Medulla oblongata (tissue), 1 donor: ENCODE results near the gene TMEM26.

Experiments used
- DNase-seq: peaks from one replicate; pipeline ENCODE4 v3.0.0-alpha.2; 2015; ENCODE audit errors: extremely low spot score

Gene TMEM26

GRCh38 chr10:61460835-61461234, 7.7 kb upstream of the TMEM26 start:
- no peak for DNase-seq

DNA sequence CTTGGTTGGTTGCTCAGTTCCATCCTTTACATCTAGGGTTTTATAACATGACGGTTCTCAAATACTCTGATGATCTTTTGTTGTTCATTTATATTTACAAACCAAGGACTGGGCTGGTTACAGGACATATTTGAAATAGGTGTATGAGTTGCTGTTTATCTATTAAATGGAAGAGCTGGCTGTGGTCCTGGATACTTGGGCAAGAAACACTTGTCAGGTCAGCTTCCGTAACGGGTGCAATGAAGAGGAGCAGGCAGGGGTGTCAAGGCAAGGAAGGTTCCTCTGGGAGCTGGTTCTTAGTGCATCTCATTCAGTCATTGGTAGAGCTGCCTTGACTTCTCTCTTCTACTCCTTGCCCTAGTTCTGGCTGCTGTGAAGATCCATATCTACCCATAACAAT, 4.8 kb upstream of the TMEM26 start:
- no peak for DNase-seq

GRCh38 chr10:61456095-61456789, 3.1 kb upstream of the TMEM26 start:
- no peak for DNase-seq

DNA sequence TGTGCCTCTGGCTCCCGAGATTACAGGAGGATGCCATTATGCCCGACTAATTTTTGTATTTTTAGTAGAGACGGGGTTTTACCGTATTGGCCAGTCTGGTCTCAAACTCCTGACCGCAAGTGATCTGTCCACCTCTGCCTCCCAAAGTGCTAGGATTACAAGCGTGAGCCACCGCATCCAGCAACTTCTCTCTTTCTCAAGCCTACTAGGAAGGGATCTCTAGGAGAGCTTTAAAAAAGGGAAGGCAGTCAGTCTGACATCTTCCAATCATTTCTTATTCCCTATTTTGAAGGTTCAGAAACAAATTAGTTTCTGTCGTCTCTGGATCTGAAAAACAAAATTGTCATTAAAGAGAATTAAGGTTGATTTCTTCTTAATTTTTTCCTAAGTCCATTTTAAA, 2.5 kb upstream of the TMEM26 start:
- DNase-seq = no peak

GRCh38 chr10:61454541-61454940, 1.4 kb upstream of the TMEM26 start:
- no peak for DNase-seq

- no peak for DNase-seq
These were observed 980 bp downstream of the TMEM26 start for GRCh38 chr10:61452151-61452651.

GRCh38 chr10:61451357-61451756, 1.8 kb downstream of the TMEM26 start:
- no peak for DNase-seq

DNA sequence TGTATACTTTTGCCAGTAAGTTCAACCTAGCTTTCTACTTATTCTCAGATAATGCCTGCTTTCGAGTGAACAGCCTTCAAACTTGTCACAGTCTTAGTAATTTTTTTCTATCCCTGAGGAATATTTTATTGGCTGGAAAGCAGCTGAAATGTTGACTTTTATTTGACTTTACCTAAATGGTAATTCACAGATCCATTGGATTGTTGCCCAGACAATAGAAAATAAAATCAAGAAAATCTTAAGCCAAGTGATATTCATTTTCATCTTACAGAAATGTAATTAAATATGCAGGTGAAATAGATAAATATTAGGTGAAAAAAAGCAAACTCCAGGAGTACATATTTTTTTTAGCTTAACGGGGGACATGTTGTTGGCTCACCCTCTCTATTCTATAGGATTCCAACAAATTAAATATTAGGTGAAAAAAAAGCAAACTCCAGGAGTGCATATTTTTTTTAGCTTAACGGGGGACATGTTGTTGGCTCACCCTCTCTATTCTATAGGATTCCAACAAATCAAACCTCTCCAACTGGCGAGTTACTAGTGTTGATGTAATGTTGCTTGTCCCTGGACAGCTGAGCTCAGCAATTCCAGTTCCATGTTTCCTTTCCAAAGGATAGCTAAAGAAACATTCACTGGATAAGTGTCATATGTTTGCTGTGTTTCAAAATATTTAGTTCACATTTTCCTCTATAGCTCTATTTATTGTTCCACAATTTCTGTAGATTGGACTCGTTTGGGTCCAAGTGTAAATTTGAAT, 4.2 kb downstream of the TMEM26 start:
- DNase-seq = no peak

GRCh38 chr10:61448091-61448490, 5.1 kb downstream of the TMEM26 start:
- no peak for DNase-seq

DNA sequence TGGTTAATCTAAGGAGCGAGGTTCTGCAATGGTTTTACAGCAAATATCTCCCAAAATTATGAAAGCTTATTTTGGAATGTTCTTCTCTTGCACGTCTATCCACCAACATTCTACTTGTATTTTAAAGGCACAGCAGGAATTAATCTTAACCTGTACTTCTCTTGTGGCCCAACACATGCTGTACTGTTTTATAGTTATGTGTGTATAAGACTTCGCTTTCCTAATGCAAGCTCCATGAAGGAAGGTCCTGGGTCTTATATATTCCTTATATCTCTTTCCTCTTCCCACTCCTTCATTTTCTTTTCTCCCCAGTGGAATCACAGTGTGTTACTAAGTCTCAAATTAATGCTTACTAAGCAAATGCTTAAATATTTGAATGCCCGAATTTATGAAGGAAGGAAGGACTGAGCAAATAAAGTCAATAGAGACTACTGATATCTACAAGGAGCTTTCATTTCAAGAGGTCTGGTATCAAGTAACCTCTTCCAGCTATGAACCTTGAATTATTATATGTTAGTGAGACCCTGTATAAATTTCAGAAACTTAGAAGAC, 14.0 kb downstream of the TMEM26 start:
- DNase-seq = no peak

- no peak for DNase-seq
These were observed 14.8 kb downstream of the TMEM26 start for GRCh38 chr10:61438141-61438988.

DNA sequence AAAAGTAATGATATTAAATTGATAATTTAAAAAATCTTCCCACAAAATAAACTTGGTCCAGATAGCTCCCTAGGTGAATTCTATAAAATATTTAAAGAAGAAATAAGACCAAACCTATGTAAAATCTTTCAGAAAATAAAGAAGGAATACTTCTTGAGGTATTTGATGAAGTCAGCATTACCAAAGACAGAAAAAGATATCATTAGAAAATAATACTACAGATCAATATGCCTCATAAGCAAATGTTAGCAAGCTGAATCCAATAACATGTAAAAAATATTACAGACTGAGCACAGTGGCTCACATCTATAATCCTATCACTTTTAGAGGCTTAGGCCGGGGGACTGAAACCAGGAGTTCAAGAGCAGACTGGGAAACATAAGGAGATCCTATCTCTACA, 30.0 kb downstream of the TMEM26 start:
- DNase-seq = no peak

DNA sequence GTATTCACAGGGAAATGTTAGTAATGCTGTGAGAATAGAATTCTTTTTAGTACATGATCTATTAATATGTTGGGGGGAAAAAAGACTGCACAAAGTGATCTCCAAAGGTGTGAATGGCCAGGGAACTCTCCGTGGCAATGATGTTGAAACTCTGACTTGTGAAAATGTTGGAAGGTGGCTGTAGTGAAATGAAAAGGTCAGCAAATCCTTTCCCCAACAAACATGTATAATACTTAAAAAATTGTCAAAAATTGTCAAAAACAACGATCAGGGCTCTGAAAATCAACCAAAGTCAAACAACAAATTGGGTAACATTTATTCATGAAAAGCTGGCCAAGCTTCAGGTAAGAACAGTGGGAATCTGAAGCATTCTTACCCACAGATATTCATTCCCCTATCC, 35.5 kb downstream of the TMEM26 start:
- DNase-seq = no peak

- no peak for DNase-seq
These were observed 37.4 kb downstream of the TMEM26 start for GRCh38 chr10:61415824-61416223.

DNA sequence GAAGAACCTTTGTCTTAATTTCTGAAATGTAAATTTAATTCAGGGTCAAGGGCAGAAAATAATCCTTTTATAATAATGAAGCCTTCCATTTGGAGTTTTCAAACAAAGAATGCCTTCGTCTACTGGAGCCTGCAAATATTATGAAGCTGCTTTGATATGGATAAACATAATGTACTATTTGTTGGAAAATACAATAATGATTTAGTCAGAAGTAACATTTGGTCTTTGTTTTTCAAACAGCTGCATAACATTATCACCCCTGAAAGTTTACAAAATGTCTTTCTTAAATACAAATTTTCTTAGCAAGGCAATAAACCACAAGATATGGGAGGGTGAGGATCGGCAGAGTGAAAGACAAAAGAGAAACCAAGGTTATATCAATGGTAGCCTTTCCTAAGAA, 41.5 kb downstream of the TMEM26 start:
- DNase-seq = peak; percentile 20

DNA sequence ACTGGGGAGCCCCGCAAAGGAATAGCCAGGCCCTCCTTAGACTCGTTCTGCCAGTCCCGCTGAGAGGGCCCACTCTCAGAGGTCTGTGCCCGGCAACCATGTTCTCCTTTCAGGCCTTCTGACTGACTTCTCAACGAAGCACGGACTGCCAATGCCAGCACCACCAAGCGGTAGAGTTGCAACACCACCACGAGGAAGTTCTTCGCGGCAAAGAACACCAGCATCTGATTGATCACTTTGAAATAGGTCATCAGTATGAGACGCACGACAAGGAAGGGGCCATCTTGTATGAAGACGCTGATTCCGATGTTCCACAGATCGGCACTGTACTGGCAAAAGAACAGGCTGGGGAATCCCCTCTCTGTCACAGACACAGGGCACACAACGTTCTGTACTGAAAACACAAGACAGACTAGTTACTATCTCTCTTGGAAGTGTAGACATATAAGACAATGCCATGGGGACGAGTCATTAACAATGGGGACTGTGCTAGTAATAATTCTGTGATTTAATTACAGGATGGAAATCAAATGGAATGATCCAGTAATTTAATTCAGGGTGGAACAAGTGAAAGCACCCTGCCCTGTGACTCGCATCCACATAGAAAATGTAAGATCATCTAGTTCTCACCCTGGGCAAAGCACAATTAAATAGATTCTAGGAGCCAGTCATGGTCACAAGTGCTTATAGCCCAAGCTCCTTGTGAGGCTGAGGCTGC, 42.7 kb downstream of the TMEM26 start:
- DNase-seq = no peak

GRCh38 chr10:61409157-61409556, 44.0 kb downstream of the TMEM26 start:
- DNase-seq = no peak

DNA sequence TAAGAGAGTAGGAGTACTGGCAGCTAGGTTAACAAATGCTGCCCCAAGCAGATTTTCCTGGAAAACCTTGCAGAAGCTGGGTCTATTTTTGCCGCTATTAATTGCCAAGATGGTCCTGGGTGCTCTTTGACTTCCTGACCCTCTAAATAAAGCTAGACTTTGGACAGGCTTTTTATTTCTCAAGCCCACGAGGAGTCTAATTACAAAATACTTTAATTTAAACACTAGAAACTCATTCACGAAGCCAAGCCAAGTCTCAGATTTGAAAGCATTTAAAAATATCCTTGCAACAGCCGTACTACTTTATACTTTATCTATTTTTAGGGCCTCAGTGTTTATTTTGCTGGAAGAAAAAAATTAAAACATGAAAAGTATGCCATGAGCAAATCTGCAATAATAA, 45.1 kb downstream of the TMEM26 start:
- no peak for DNase-seq

DNA sequence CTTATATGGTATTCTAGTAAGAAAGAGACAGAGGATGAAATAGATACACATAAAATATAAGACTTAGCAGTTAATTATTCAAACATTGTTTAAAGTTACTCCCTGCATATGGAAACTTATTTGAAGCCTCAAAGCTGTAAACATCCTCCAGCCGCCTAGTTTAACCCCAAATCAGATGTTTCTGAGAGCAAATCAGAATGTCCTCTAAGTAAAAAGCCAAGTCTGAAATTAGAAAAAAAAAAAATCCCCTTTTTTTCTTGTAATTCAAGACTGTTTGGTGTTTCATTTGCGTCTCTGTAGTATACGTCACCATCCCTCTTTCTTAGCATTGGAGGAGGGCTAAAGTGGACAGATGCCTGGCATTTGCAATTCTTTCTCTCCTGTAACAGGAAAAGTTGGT, 46.4 kb downstream of the TMEM26 start:
- DNase-seq = no peak

- DNase-seq = no peak
These were observed 46.9 kb downstream of the TMEM26 start for GRCh38 chr10:61406242-61406641.

GRCh38 chr10:61404751-61405150, 48.4 kb downstream of the TMEM26 start:
- no peak for DNase-seq
